Stimulated activated CD4-positive, alpha-beta T cell treated with anti-CD3 and anti-CD28 coated beads, TNF-alpha, amount 100 ng/mL, for 24 hours (primary cell): ENCODE measurements around the gene ARMC3.
"Not testable (repeated sequence)": the region's sequence is repeated elsewhere in the genome, so short reads cannot be mapped to it uniquely, and the experiment has no call there.

ENCODE experiments used
- DNase-seq, 3 experiments: peaks; one replicate each; pipeline ENCODE4 v3.0.0-alpha.2; 2020; ENCODE audit warnings: low read depth in 3 of 3

The ARMC3 gene, protein sequence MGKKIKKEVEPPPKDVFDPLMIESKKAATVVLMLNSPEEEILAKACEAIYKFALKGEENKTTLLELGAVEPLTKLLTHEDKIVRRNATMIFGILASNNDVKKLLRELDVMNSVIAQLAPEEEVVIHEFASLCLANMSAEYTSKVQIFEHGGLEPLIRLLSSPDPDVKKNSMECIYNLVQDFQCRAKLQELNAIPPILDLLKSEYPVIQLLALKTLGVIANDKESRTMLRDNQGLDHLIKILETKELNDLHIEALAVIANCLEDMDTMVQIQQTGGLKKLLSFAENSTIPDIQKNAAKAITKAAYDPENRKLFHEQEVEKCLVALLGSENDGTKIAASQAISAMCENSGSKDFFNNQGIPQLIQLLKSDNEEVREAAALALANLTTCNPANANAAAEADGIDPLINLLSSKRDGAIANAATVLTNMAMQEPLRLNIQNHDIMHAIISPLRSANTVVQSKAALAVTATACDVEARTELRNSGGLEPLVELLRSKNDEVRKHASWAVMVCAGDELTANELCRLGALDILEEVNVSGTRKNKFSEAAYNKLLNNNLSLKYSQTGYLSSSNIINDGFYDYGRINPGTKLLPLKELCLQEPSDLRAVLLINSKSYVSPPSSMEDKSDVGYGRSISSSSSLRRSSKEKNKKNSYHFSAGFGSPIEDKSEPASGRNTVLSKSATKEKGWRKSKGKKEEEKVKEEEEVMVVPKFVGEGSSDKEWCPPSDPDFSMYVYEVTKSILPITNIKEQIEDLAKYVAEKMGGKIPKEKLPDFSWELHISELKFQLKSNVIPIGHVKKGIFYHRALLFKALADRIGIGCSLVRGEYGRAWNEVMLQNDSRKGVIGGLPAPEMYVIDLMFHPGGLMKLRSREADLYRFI

DNA sequence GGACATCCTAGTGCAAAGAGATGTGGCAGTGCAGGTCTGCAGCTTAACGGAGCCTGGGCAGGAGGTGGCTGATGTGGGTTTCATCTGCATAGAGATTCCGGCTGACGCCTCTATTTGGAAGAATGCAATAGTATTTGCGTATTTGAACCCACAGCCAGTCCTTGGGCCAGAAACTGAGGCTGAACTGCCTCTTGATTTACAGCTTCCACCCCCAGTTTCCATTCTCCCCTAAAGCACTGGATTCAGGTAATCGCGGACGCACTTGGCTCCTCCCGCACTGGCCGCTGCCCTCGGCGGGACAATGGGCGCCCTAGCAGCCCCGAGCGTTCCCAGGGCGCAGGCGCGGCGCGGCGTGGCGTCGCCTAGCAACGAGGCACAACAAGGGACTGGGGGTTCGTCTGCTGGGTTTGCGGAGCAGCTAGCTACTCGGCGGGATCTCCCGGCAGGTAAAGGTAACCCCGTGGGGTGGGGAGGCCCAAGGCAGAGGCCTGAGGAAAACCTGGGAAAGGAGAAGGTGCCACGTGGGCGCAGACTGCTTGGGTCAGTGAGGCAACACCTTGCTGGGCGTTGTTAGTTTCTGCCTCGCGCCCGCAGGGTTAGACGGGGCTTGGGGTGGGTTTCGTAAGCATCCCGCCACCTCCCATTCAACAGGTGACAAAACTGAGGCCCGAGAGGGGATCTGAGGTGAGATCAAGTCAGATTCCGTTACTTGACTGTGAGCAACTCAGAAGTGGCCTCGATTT lies at the start of gene ARMC3:
ARMC3 (plus strand) TSS at position 393 of the 743 bp plus-strand sequence. CDS start 3,944 bp downstream, outside the sequence.
- DNase-seq: peak; percentile 33 to 63 (median 41)

DNA sequence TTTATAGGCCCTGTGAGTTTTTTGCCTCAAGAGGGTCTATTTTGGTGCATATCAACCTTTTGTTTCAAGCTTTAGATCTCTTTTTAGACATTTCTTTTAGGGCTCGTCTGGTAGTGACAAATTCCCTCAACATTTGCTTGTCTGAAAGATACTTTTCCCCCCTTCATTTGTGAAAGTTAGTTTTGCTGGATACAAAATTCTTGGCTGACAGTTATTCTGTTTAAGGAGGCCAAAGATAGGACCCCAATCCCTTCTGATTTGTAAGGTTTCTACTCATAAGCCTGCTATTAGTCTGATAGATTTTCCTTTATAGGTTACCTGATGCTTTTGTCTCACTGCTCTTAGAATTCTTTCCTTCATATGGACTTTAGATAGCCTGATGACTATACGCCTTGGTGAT lies 36.1 kb upstream of the ARMC3 start:
- DNase-seq: no peak

DNA sequence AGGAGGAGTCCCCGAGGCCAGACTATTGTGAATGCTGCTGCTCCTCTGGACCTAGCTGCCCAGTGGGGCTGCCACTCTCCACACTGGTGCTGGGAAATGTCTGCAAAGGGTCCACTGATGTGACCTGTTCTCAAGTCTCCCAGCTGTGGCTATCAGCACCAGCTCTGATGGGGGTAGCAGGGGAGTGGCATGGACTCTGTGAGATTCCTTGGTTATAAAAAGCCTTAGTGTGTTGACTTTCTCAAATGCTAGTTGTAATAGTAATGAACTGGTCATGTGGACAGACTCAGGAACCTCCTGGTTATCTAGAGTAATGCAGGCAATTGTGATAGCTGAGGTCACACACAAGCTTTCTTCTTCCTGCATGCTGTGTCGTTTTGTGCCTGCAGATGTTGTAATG lies 34.1 kb upstream of the ARMC3 start:
- DNase-seq: no peak

- no peak for DNase-seq
Measured at GRCh38 chr10:22894714-22895113, 33.1 kb upstream of the ARMC3 start.

- DNase-seq: no peak
Measured at GRCh38 chr10:22895252-22895651, 32.6 kb upstream of the ARMC3 start.

- DNase-seq: no peak
Measured at GRCh38 chr10:22897371-22897770, 30.5 kb upstream of the ARMC3 start.

- no peak for DNase-seq
Measured at GRCh38 chr10:22899307-22899706, 28.5 kb upstream of the ARMC3 start.

- DNase-seq: no peak
Measured at GRCh38 chr10:22899775-22900174, 28.1 kb upstream of the ARMC3 start.

DNA sequence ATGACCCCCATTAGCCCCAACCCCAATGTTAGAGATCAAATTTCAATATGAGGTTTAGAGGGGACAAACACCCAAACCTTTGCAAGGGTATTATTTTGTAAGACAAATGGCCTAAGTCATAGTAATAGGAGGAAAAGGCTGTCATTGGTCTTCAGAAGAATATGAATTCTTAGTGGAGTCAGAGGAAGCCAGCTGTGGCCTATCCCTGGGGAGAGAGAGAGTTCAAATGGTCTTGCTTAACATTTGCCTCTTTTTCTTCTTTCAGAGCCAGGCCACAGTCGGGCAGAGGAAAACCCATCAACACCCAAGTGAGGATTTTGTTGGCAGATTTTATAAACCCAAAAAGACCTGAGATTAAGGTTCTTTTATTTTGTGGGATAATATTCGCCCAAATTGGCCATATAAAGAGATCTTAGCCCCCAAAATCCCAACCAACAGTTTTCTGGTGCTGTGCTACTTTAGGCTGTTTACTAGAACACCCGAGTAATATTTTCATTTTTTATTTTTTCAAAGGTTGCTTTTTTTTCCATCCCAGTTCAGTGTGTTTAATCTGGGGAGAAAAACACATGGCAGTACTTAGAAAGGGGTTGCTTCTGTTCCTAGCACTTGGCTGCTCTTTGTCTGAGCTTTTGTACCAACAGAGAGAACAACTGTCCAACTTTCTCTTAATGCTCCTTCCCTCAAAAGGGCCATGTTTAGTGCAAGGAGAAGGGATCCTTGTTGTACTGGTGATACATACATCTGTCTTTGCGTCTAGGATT lies 26.8 kb upstream of the ARMC3 start:
- no peak for DNase-seq

DNA sequence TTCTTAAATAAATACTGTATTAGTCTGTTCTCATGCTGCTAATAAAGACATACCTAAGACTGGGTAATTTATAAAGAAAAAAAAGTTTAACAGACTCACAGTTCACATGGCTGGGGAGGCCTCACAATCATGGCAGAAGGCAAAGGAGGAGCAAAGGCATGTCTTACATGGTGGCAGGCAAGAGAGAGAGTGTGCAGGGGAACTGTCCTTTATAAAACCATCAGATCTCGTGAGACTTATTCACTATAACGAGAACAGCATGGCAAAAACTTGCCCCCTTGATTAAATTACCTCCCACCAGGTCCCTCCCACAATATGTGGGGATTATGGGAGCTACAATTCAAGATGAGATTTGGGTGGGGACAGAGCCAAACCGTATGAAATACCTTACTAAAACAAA lies 25.7 kb upstream of the ARMC3 start:
- not testable (repeated sequence) for DNase-seq

- DNase-seq: no peak
Measured at GRCh38 chr10:22903694-22904093, 24.2 kb upstream of the ARMC3 start.

GRCh38 chr10:22906767-22907166 lies 21.1 kb upstream of the ARMC3 start:
- no peak for DNase-seq

DNA sequence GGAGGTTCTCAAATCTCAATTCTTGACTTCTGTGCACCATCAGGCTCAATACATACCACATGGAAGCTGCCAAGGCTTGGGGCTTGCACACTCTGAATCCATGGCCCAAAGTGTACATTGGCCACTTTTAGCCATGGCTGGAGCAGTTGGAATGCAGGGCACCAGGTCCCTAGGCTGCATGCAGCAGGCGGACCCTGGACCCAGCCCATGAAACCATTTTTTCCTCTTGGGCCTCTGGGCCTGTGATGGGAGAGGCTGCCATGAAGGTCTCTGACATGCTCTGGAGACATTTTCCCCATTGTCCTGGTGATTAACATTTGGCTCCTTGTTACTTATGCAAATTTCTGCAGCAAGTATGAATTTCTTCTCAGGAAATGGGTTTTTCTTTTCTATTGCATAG lies 19.0 kb upstream of the ARMC3 start:
- DNase-seq: no peak

DNA sequence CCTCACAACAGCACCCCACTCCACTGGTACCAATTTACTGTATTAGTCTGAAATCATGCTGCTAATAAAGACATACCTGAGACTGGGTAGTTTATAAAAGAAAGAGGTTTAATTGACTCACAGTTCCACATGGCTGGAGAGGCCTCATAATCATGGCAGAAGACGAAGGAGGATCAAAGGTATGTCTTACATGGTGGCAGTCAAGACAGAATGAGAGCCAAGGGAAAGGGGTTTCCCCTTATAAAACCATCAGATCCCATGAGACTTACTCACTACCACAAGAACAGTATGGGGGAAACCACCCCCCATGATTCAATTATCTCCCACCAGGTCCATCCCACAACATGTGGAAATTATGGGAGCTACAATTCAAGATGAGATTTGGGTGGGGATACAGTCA lies 18.2 kb upstream of the ARMC3 start:
- not testable (repeated sequence) for DNase-seq

DNA sequence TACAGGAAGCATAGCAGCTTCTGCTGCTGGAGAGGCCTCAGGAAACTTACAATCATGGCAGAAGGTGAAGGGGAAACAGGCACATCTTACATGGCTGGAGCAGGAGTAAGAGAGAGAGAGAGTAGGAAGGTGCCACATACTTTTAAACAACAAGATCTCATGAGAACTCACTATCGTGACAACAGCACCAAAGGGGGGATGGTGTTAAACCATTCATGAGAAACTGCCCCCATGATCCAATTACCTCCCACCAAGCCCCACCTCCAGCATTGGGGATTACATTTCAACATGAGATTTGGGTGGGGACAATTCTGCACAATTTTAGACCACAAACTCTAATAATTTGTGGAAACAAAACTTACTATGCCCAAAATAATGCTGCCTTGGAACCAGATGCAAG lies 16.8 kb upstream of the ARMC3 start:
- no peak for DNase-seq

DNA sequence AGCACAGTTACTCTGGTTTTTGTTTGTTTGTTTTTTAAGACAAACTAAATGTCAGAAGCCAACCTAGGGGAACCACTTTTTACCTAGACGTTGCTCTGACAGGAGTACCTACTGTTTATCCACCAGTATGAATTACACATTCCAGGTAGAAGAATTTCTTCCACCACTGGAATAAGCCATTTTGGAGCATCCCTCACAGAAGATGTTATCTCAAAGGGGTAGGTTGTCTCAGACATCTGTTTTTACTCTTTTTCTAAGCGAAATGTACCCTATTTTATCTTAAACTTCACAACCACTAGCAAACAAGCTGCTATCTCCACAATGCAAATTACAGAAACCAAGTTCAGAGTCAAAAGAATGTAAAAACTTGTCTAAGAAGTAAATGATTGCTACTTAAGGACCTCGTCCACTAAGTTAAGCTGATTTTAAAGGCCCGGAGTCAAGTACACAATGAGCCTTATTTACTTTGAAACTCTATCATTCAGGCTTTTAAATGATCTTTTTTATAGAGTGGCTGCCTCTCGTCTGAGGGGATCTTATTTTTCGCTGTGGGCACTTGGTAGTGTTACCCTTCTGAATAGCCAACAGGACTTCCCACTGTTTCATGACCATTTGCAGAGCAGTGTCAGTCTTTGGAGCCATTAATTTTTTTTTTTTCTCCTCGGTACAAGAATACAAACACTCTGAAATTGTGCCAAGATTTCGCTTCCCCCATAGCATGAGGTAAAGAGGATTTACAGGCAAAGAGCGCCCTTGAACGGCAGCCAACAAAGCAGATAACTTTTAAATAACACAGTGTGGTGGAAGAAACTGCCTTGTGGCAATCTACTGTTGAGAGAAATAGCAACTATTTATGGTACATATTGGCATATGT lies 15.7 kb upstream of the ARMC3 start:
- DNase-seq: no peak

DNA sequence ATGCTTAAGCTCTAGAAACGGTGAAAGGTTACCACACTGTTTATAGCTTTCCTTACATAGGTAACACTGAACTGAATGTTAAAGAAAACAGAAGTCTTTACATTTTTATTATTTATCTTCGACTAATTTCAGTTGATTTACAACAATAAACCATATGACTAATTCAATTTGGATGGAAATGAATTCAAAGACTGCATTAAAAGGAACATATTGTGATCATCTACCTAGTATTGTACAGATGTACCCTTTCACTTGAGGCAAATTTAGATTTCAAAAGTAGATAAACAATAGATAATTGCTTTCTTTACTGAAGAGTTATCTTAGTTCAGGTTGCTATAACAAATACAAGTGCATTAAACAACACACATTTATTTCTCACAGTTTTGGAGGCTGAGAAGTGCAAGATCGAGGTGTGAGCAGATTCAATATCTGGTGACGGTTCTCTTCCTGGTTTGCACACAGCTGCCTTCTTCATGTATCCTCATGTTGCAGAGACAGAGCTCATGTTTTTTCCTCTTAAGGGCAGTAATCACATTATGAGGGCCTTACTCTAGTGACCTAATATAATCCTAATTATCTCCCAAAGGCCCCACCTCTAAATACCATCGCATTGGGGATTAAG lies 15.0 kb upstream of the ARMC3 start:
- no peak for DNase-seq

DNA sequence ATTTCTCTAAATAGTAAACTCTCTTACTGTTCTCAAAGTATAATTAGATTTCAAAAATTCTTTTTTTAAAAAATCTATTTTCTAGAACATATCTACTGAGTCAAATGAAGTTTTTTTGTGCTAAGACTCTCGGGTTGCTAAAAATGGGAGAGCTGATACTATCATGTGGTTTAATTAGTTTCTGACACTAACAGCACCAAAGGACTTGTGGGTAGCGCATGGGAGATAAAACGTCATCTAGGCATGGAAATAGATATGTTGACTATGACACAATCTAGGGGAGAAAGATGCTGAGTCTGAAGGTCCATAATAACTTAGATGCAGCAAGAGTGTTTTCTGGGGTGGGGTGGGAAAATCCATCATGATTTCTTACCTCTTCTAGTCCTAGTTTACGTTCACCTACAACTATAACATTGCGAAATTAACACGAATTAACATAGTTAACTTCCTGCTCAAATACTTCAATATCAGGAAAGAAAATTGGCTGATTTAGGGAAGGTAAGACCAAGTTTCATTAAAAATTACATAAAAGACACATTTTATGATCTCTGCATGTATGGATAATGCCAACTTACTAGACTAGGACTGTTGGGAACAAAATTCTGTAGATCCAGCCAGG lies 14.3 kb upstream of the ARMC3 start:
- no peak for DNase-seq

DNA sequence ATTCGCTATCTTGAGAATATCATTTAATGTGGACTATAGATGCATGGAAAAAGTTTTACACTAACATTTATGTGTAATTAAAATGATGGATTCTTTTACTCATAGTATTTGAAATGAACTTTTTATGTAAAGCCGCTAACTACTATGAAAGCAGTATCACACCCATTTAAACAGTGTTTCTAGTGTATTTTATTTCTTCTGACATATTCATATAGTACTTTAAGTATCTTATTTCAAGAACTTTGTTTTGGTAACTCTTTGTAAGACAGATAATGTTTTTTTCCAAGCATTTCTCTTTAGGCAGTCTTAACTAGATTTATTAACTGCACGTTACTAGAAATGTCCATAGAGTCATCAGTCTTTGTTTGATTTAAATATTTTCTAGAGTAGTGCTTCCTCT lies 12.5 kb upstream of the ARMC3 start:
- DNase-seq: no peak

- no peak for DNase-seq
Measured at GRCh38 chr10:22925088-22925487, 2.8 kb upstream of the ARMC3 start.
